Activated T-cell treated with anti-CD3 and anti-CD28 coated beads, Interleukin-2, amount 50 U/mL, for 48 hours (primary cell): ENCODE data around the gene FBXW11.

Experiments used
- DNase-seq, 2 experiments: peaks; one replicate each; pipeline ENCODE4 v3.0.0-alpha.2; 2020

Gene FBXW11

DNA sequence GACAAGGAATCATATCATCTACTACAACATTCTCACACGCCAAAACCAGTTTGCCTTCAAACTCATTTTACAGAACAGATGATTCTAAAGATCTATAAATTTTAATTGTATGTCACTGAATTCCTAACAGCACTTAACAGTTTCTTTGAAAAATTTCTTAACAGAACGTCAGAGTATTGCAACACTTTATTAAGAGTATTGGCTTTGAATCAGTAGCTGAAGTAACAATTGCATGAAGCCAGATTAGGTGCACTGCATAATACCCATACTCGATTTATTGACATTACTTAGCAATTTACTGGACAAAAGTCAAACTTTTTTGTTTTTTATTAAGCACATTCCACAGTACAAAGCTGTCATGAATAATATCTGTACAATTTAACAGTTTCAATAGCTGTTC is 145.1 kb downstream of the FBXW11 start:
- DNase-seq: no peak

DNA sequence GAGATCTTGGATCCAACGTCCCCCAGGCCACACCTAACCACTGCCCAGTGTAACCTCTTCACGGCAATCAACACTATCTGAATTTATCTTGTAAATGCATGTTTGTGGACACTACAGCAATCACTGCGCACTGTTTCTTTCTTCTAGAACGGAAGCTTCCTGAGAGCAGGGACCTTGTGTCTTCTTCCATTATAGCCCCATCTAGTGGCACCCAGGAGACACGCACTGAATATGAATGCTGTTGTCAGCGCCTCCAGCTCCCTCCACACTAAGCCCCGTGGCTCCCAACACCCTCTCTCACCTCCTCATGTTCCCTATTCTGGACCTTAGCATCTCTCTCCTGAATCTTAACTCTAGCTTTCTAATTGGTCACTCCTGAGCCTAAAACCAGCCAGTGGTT is 148.1 kb downstream of the FBXW11 start:
- DNase-seq: no peak

DNA sequence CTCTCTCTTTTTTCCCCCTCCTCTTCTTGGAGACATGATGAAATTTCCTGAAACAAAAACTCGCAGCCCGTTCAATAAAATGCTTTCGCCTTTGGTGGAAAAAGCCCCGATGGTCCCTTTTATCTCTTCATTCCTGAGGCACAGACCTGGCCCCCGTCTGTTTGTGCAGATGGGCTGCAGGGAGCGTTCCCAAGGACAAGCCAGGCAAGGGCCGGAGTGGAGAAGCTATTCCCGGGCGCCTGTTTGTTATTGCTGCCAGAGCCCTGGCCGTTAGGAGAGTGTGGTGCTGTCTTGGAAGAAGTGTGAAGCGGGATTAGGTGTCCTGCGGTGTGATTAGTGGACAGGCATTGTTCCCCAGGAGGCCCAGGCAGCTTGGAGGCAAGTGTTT is 149.0 kb downstream of the FBXW11 start:
- no peak for DNase-seq

DNA sequence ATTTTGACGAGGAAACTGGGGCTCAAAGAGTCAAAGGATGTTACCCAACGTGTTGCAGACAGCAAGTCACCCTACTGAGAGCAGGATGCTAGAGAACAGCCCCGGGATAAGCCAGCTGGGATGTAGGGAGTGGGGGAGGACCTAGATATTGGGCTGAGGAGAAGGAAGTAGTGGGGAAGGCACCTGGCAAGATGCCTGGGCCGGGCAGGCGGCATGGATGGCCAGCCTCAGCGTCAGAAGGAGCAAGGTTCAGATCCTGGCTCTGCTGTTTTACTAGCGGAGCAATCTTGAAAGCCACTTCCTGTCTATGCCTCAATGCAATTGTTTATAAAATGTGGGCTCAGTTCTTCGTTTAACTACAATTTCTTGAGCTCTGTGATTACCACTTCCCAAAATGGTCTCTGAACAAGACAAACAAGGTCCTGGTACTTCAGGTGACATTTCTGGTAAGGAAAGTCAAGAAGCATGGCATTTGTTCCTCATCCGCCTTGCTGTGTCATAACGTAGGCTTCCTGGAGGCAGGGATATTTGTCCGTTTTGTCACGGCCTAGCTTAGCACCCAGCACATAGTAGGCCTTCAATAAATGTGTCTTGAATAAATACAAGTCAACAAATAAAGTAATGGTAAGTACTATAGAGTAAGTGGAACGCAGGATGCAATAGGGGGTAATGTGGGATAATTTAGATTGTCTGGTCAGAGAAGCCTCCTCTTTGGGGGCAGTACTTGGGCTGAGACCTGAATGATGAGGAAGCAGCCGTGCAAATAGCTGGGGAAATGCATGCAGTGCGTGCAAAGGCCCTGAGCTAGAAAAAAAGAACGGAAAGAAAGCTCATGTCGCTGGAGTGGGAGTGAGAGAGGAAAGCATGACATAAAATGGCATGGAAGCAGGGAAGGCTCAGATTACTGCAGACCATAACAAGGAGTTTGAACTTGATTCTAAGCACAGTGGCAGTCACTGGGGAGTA is 150.4 kb downstream of the FBXW11 start:
- no peak for DNase-seq

DNA sequence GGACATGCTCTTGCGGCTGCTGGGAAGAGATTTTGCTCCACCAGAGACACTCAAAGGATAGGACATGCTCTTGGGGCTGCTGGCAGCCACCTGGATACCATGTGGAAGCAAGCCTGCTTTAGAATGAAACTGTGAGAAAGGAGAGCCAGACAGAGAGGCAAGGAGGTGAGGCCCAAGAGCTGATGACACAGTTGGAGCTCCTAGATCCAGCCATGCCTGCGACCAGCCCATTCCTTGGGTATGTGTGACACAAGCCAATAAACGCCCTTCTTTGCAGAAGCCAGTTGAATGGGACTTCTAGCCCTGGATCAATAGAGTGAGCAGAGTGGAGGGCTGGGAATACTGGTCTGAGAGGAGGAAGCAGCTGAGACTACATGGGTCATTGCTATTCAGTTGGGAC is 151.2 kb downstream of the FBXW11 start:
- DNase-seq: no peak

DNA sequence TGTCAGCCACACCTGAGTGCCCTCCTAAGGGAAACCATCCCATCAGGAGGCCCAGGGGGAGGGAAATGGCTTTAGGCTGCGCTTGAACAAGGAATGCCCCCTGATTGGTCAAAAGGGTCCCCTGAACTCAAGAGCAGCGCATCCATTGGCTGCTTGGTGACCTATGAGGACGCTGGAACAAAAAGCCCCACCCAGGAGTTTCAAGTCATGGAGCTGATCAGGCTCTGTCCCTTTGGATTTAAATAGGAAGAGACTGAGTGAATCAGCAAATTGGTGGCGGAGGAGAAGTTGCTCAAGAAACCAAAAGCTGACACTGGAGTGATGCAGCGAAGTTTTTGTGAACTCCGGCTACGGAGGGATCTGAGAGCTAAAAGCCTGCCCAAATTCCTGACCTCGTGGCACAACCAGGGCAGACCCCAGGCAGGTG is 154.2 kb downstream of the FBXW11 start:
- DNase-seq: no peak

DNA sequence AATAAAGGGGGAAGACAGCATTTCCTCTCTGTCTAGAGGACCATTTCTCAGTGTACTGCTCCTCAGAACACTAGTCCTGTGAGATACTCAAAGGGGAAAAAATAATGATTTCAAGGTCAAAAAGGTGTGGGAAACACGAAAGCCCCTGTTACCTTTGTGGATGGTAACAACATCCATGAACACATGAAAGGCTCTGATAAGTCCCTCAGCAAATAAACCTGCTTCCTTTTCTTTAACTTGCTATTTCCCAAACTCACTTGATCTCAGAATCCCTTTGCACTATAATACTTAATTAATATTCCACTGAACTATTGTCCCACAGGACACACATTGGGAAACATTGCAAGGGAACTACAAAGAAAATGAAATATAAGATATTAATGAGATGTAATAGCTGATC is 155.2 kb downstream of the FBXW11 start:
- DNase-seq: no peak

DNA sequence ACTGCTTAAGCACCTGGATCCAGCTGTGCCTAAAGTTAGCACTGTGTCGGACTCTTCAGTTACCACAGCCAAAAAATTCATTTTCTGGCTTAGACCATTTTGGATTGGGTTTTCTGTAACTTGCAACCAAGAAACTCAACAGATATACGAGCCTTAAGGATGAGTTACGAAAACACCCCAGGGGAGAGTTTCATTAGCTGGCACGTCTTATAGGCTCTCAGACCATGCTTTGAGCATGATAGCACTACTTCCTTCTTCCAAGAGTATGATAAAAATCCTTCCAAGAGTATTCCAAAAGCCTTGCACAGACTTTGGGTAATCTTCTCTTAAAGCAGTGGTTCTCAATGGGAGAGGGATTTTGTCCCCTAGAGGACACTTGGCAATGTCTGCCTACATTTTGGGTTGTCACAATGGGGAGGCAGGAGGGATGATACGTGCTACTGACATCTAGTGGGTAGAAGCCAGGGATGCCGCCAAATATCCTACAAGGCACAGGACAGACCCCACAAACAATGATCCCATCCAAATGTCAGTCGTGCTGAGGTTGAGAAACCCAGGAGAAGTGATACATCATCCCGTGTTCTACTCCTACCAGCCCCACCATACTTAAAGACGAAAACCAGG is 156.0 kb downstream of the FBXW11 start:
- DNase-seq: no peak

DNA sequence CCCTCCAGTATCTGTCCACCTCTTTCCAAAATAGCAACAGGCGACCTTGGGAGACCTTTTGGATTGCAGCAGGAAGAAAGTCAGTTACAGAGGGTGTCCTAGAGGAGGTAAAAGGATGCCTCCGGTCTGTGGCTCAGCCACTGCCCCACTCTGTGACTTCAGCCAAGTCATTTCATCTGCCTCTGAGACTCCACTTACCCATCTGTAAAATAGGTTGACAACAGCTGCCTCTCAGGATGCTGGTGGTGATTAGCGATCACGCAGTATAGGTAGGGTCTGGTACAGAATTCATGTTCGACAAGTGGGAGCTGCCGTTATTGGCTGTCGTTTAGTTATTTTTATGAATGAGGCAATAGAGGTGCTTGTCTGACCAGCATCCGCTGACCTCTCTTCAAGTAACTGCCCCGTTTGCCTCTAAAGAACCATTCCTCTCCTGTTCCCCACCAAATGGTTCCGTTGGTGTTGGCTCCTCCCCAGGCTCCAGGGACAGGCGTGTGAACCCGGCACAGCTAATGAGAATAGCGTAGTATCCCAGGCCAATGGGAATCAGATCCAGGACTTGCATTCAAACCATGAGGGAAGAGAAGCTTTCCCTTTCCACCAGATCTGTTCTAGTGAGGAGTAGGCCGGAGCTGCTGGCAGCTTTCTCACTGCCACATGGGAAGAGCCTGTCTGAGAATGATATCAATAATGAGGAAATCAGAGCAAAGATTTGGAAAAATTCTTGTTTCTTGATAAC is 156.7 kb downstream of the FBXW11 start:
- DNase-seq: no peak

DNA sequence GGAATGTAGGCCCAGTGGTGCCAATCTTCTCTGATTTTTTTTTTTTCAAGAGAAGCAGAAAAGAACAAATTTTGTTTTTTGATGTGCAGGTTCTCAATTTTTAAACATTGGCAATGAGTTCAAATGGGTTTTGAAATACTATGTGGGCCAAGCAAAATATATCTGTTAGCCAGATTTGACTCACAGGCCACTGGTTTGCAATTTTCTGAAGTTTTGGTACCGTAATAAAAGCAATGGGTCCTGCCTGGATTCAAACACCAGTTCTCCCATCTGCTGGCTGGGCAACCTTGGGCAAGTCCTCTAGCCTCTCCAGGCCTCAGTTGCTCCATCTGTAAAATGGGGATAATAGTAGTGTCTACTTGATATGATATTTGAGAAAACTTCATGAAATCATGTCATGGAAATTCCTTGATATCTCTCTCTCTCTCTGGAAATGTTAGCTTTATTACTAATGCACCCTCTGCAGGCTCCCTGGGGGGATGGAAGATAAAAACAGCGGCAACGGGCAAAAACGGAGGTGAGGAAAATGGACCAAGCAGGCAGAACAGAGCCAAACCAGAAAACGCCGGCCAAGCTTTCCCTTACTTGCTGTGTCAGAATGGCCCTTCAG is 157.4 kb downstream of the FBXW11 start:
- DNase-seq: no peak

DNA sequence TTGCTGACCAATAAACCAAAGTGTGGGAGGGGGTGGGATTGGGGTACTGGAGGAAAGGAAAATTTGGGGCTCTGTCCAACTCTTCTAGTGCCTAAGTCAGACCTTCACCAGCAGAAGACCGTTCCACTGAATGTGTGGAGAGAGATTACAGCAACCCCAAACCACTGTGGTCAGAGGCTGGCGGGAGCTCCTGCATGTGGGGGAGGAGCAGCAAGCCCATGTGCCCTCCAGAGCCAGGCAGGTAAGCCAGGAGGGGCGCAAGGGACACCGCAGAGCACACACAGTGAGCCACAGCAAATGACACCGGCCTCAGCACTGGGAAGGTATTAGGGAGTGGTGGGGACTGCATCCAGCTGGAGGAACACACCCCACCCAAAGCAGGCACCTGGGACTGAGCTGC is 158.0 kb downstream of the FBXW11 start:
- DNase-seq: no peak

DNA sequence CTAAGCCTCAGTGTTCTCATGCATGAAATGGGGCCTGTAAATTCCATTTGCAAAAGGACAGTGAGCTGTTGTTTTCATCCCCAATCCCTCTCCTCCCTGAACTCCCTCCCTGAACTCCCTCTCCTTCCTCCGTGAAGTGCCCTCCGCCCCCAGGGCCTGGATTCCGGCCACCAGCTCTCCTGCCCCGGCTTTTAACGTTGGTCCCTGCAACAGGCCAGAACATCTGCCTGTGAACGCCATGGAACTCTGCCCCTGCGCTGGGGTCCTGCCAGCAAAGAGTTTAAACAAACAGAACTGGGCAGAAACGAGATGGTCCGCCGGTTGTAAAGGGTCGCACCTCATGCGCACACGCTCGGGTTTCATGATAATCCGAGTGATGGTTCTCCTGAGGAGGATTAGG is 158.4 kb downstream of the FBXW11 start:
- no peak for DNase-seq

DNA sequence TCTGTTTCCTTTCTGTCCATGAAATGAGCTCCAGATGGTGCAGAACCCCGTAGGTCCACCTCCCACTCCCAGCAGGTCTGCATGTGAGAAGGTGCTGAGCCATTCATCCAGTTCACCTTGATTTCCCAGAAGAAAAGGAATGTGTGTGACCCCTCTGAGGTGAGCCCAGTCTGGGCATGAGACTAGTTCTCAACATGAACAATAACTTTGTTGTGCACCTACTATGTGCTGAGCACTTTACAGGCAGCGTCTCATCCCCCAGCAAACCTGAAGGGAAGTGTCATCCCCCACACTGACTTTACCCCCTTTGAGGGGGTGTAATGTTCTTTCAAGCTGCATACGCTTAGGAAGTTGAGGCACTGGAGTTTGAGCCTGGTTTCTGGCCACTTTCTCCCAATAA is 159.4 kb downstream of the FBXW11 start:
- DNase-seq: no peak

DNA sequence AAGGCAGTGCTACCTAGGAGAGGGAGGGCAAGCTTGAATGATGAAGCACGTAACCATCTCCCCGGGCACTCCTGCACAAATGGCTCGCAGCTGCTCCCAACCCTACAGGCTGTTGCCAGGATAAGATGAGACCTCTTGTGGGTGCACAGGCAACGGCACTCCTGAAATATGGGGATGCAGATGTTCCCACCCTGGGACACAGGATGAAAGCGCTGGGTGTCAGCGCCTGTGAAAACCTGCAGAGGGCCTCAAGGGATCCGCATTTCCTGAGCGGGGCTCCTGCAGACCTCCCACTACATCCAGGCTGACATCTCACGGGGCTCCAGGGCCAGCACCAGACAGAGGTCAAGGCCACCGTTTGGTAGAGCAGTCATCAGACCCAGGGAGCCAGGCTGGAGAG is 160.1 kb downstream of the FBXW11 start:
- DNase-seq: no peak

DNA sequence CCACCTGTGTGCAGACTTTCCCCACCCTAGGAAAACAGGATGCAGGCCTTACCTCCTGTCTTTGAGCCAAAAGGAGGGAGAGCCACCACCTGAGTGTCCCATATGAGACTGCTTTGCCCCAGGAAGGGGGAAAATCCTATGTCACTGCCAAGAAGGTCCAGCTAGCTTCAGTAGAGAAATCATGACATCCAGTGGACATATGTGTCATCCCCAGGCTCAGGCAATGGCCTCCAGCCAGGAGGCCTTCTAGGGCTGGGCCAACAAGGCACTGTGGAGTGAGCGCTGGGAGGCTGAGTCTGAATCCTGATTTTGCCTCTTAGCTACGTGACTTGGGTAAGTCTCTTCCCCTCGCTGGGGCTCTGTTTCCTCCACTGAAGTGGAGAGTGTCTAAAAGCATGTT is 160.6 kb downstream of the FBXW11 start:
- no peak for DNase-seq

DNA sequence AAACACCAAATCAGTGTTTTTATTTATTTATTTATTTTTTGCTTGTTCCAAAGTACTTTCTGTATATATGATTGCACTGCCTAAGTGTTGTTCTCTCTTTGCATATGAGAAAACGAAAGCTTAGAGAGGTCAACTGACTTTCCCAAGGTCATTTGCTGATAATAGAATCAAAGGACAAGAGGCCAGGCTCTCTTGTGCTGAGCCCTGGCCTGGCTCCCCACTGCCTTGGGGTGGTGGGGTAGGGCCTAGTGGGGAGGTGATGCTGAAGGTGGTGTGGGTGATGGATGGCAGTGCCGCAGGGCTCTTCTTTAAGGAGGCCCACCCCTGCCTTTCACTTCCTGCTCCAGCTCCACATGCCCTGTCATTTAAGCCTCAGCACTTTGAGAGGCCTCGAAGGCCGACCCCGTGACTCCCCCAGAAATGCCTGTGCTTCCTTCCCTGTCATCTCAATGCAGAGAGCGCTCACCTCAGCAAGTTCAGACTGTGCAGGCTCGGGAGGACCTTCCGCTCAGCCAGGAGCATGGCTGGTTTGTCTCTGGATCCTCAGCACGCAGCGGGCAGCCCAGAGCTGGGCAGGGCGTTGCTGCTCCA is 161.3 kb downstream of the FBXW11 start:
- no peak for DNase-seq

DNA sequence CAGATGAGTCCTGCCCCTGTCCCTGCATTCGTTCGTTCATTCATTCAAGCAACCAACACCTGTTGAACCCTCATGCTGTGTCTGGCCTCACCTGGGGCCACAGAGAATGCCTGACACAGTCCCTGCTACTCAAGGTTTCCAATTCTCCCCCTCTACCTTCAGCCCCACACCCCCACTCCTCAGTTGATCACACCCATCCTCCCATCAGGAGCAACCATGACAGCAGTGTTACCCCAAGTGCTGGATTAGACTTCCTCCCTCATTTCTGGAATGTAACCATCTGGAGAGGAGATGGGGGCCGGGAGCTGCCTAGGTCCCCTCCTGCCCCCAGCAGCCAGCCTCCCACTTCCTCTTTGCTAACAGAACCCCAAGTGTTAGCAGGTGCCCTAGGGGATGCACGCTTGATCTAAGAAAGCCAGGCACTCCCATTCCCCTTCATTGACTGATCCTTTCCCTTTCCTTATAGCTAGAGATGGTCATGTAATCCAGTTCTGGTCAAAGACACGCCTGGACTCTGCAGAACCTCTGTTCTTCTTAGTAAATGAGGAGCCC is 163.6 kb downstream of the FBXW11 start:
- DNase-seq: no peak

DNA sequence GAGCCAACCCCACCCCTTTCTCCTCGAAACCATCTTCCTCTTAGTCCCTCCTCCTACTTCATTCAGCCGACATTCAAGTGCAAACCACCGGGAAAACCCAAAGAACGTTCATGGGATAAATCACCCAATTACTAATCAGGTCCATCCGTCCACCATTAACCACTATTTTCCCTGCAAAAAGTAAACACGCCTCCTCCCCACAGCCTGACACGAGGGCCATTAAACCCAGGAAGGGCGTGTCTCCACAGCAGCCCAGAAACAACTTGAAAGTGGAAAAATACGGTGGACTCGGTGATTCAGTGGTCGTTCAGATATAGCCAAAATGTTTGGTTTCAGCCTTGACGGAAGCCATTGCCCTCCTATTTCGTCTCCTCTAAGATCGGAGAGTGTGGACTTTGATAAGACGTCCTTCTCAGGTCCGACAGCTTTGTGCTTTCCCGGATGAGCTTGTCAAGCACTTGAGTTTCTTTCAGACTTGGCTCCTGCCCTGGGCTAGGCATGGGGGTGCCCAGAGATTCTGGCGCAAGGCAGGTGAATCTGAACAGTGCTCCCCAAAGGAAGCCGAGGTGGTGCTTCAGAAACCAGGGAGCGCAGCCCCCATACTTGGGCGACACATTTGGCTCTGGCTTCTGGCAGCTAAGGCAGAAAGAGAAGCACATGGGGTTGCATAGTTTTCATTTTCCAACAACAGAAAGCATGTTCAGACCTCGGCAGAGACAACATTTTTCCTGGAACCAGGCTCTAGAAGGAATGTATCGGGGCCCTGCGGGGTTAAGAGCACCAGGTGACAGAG is 164.3 kb downstream of the FBXW11 start:
- DNase-seq: no peak

DNA sequence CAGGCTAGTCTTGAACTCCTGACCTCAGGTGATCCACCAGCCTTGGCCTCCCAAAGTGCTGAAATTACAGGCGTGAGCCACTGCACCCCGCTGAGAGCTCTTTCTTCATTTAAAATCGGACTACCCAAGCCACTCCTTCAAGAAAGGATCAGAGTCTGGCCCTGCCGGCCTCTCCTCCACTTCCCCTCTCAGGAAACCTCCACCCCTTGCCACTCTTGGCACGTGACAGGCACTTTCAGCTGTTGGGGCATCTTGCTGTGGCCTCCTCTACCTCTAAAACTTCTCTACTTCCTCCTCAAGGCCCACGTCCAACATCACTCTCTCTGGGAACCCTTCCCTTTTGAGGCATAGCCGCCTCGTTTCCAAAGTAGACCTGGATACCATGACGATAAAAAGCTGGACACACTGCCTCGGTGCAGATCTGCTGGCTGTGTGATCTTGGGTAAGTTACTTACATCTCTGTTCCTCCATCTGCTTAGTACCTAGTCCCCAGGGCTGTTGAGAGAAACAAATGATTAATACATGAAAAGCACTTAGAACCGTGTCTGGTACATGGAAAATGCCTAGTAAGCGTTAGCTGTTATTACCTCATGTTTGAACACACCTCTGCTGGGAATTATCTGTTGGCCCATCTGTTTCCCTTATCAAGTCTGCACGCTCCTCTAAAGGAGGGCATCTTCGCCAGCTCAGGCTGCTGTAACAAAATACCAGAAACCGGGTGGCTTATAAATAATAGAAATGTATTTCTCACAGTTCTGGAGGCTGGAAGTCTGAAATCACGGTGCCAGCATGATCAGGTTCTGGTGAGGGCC is 165.5 kb downstream of the FBXW11 start:
- no peak for DNase-seq

DNA sequence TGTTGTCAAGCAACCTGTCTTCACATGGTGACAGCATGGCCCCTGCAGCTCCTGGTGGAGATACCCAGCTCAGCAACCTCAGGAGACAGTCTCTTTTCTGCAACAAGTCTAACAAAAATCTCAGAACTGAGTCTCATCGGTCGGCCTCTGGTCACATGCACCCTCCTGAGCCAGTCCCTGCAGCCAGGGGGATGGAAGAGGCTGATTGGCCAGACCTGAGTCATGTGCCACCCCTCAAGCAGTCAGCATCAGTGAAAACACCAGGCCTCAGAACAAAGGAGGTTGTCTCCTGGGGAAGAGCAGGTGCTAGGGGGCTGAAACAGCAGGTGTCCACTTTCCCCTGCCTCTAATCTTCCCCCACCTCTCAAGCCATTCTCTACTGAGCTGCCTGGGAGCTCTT is 166.4 kb downstream of the FBXW11 start:
- no peak for DNase-seq

DNA sequence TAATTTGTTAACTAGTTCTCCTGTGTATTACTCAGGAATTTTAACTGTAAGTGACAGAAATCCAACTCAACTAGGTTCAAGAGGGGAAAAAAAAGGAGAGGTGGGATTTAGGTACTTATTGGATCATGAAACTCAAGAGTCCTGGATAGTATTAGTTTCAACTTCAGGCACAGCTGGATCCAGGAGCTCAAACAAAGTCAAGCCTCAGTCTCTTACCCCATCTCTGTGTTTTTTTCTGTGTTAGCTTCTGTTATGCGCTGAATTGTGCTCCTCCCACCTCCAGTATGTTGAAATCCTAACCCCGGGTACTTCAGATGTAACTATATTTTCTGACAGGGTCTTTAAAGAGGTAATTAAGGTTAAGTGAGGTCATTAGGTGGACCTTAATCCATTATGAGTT is 167.3 kb downstream of the FBXW11 start:
- no peak for DNase-seq
